B cell (primary cell): ENCODE data around the gene PRKCA.

Source experiments
- CTCF ChIP-seq: fragments of 200-600 bp; IDR thresholded peaks from one replicate; pipeline ENCODE4 v1.8.0; 2022; ENCODE audit warnings: antibody characterized with exemption, mild to moderate bottlenecking
- EZH2 ChIP-seq: IDR thresholded peaks from 2 replicates; pipeline ENCODE4 v1.6.1; 2012; ENCODE audit warnings: borderline replicate concordance, low read depth, mild to moderate bottlenecking, moderate library complexity, low read length; ENCODE audit not compliant: insufficient read depth, poor library complexity, severe bottlenecking

GRCh38 chr17:66849032-66849655 is 546.7 kb downstream of the PRKCA start:
- TF ChIP-seq CTCF (no peak), EZH2 (no peak)
